Subcutaneous adipose tissue (tissue), 4 donors: ENCODE measurements around the gene FSIP1. TPM values are rescaled to one million over a fixed set of nuclear protein-coding genes. Genes with fewer than 3 reads are reported as not detected.

ENCODE experiments used
- CTCF ChIP-seq: fragments of 450-650 bp; IDR thresholded peaks from one replicate; pipeline ENCODE4 v1.5.1; 2016; ENCODE audit warnings: low read depth, mild to moderate bottlenecking, control low read depth, antibody characterized with exemption, moderate library complexity
- total RNA-seq, 4 donors: library from RNA; depleted of rRNA; stranded (reverse); fragments of >200 nt; gene quantifications; one replicate each; pipeline ENCODE4 v1.1.0, GENCODE V29; 2016

FSIP1 gene
- total RNA-seq, 4 donors from 2014 or later, result 0.16 to 1.0 (median 0.44) TPM; not detected in 1

GRCh38 chr15:39704689-39705088 lies 78.0 kb downstream of the FSIP1 start:
- no peak for TF ChIP-seq CTCF

- no peak for TF ChIP-seq CTCF
Measured at GRCh38 chr15:39704235-39704634, 78.4 kb downstream of the FSIP1 start.

- no peak for TF ChIP-seq CTCF
Measured at GRCh38 chr15:39701988-39702387, 80.7 kb downstream of the FSIP1 start.

GRCh38 chr15:39700375-39700700 lies 82.3 kb downstream of the FSIP1 start:
- TF ChIP-seq CTCF, result no peak

- TF ChIP-seq CTCF, result no peak
Measured at GRCh38 chr15:39699516-39700374, 82.9 kb downstream of the FSIP1 start.

- no peak for TF ChIP-seq CTCF
Measured at GRCh38 chr15:39698444-39699390, 83.9 kb downstream of the FSIP1 start.

GRCh38 chr15:39697509-39697908 lies 85.1 kb downstream of the FSIP1 start:
- no peak for TF ChIP-seq CTCF
